ENCODE data around the gene HOXD4. TPM values are rescaled to one million over a fixed set of nuclear protein-coding genes. Genes with fewer than 3 reads are reported as not detected.

The HOXD4 gene
- total RNA-seq, 4 donors from 2014 or later, result 1.0 to 14.2 (median 1.9) TPM

DNA sequence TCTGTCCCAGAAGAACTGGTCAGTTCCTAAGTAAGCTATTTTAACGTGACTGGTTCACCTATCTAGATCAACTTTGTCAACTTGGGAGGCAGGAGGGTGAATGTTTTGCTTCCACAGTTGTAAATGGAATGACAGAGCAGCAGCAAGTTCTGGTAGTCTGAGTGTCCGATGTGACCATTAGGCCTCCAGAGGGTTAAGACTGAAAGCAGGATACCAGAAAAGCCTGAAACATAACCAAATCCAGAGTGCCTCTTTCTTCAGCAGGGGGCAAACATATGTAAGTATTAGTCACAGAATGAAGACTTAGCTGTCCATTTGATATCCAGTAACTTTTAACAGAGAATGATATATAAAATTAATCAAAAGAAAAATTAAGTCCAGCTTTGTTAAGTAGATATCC lies 14.9 kb downstream of the HOXD4 start:
- ATAC-seq (ENCODE audit: low FRiP score) (no peak), DNase-seq (ENCODE audit: low spot score) (no peak)
- TF ChIP-seq, protein P1, sequence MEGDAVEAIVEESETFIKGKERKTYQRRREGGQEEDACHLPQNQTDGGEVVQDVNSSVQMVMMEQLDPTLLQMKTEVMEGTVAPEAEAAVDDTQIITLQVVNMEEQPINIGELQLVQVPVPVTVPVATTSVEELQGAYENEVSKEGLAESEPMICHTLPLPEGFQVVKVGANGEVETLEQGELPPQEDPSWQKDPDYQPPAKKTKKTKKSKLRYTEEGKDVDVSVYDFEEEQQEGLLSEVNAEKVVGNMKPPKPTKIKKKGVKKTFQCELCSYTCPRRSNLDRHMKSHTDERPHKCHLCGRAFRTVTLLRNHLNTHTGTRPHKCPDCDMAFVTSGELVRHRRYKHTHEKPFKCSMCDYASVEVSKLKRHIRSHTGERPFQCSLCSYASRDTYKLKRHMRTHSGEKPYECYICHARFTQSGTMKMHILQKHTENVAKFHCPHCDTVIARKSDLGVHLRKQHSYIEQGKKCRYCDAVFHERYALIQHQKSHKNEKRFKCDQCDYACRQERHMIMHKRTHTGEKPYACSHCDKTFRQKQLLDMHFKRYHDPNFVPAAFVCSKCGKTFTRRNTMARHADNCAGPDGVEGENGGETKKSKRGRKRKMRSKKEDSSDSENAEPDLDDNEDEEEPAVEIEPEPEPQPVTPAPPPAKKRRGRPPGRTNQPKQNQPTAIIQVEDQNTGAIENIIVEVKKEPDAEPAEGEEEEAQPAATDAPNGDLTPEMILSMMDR (IDR thresholded peaks at IDR 0.05), result no peak

DNA sequence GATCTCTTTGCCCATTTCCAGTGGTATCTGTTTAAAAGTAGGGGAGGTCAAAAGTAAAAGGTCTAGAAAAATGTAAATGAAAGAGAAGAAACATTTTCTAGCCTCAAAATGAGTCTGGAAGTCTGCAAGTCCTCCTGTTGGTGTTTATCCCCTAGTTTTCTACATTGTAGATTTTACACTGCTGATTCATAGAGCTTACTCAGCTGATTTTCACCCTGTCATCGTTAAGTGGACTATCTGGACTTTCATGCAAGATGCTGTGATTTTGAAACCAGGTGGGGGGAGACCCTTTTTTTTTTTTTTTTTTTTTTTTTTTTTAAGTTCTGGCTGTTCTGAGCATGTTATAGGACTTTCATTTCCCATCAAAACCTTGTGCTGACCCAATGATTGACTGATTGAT lies 16.0 kb downstream of the HOXD4 start:
- TF ChIP-seq, protein P1 (IDR thresholded peaks at IDR 0.05), result no peak
- no peak for ATAC-seq (ENCODE audit: low FRiP score)
- no peak for DNase-seq (ENCODE audit: low spot score)

DNA sequence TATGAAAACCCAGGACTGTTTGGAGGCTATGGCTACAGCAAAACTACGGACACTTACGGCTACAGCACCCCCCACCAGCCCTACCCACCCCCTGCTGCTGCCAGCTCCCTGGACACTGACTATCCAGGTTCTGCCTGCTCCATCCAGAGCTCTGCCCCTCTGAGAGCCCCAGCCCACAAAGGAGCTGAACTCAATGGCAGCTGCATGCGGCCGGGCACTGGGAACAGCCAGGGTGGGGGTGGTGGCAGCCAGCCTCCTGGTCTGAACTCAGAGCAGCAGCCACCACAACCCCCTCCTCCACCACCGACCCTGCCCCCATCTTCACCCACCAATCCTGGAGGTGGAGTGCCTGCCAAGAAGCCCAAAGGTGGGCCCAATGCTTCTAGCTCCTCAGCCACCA lies 17.8 kb downstream of the HOXD4 start:
- DNase-seq (ENCODE audit: low spot score) (no peak), ATAC-seq (ENCODE audit: low FRiP score) (no peak)
- TF ChIP-seq, protein P1 (IDR thresholded peaks at IDR 0.05), result no peak

DNA sequence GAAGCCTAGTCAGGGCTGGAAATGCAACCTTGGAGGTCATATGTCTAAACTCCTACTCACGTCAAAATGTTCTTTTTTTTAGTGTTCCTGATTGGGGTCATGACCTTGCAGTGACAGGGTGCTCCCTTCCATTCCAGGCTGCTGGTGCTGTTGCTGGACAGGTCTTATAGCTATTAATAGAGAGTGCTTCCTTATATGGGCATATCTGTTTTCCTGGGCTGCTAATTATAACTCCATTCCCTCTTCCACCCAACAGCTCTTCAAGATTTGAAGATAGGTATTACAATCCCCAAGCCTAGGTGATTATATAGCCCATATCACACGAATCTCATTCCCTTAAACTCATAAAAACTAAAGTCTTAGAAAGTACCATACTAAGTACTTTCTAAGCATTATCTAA lies 18.4 kb downstream of the HOXD4 start:
- DNase-seq (ENCODE audit: low spot score) (no peak), ATAC-seq (ENCODE audit: low FRiP score) (no peak)
- TF ChIP-seq, protein P1 (IDR thresholded peaks at IDR 0.05), result no peak

DNA sequence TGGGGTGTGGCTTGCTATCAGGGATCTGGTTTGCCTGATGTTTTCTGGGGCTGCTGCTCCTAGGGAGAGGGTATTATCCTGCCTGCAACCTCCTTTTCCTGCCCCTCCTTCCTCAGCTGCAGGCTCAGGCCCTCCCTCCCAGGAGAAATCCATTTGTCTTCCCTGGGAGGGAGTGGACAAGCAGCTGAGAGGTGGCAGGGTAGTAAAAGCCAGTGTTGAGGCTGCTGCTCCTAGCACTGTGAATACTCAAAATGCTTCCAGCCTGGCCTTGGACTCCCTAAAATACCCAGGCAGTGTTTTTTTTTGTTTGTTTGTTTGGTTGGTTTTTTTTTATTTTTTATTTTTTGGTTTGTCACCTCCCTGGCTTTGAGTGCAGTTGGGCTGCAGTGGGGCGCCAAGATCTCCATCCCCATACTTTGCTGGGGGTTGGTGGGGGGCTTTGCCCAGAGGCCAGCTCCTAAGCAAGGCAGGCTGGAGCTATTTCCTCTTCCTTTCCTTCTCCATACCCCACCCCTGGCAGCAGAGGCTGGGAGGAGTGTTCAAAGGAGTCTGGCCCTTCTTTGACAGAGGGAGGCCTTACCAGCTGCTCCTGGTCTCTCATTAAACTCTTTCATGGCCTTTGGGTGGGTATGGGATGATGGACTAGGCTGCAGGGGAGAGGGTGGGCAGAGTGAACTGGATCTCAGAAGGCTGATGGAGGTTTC lies 19.4 kb downstream of the HOXD4 start:
- DNase-seq (ENCODE audit: low spot score) (no peak), ATAC-seq (ENCODE audit: low FRiP score) (no peak)
- TF ChIP-seq, protein P1 (IDR thresholded peaks at IDR 0.05), result no peak

DNA sequence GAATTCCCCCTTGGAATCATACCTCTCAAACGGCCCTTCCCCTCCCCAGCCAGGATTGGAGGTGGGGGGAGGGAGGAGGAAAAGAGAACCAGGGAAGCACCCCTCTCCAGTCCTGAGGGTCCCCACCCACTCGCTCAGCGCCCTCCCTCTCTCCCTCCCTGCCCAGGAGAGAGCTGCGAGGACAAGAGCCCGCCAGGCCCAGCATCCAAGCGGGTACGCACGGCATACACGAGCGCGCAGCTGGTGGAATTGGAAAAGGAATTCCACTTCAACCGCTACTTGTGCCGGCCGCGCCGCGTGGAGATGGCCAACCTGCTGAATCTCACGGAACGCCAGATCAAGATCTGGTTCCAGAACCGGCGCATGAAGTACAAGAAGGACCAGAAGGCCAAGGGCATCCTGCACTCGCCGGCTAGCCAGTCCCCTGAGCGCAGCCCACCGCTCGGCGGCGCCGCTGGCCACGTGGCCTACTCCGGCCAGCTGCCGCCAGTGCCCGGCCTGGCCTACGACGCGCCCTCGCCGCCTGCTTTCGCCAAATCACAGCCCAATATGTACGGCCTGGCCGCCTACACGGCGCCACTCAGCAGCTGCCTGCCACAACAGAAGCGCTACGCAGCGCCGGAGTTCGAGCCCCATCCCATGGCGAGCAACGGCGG lies 20.1 kb downstream of the HOXD4 start:
- TF ChIP-seq, protein P1 (IDR thresholded peaks at IDR 0.05), result no peak
- no peak for DNase-seq (ENCODE audit: low spot score)
- ATAC-seq (ENCODE audit: low FRiP score), result no peak

All from omental fat pad (tissue), 4 donors.